ENCODE measurements around the gene TMEM223.

The TMEM223 gene

GRCh38 chr11:62791501-62792201 is at the start of gene TMEM223:
Gene TMEM223, minus strand, starts transcription at chr11:62792006. Its CDS starts 12 bp downstream, at chr11:62791994.
- DNase-seq (ENCODE audit: low read depth), result peak; percentile 84
- H3K4me3 ChIP-seq (ENCODE audit: low read depth, low read length), result peak within 1 kb of the TSS; percentile 92
- TF ChIP-seq, protein P1, sequence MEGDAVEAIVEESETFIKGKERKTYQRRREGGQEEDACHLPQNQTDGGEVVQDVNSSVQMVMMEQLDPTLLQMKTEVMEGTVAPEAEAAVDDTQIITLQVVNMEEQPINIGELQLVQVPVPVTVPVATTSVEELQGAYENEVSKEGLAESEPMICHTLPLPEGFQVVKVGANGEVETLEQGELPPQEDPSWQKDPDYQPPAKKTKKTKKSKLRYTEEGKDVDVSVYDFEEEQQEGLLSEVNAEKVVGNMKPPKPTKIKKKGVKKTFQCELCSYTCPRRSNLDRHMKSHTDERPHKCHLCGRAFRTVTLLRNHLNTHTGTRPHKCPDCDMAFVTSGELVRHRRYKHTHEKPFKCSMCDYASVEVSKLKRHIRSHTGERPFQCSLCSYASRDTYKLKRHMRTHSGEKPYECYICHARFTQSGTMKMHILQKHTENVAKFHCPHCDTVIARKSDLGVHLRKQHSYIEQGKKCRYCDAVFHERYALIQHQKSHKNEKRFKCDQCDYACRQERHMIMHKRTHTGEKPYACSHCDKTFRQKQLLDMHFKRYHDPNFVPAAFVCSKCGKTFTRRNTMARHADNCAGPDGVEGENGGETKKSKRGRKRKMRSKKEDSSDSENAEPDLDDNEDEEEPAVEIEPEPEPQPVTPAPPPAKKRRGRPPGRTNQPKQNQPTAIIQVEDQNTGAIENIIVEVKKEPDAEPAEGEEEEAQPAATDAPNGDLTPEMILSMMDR (conservative IDR thresholded peaks at IDR 0.05; ENCODE audit: low read depth, low read length), result no peak

GRCh38 chr11:62840721-62841360 is 49.0 kb upstream of the TMEM223 start:
- DNase-seq (ENCODE audit: low read depth), result peak; percentile 87
- peak overlapping the region; percentile 40 for H3K4me3 ChIP-seq (ENCODE audit: low read depth, low read length)

DNA sequence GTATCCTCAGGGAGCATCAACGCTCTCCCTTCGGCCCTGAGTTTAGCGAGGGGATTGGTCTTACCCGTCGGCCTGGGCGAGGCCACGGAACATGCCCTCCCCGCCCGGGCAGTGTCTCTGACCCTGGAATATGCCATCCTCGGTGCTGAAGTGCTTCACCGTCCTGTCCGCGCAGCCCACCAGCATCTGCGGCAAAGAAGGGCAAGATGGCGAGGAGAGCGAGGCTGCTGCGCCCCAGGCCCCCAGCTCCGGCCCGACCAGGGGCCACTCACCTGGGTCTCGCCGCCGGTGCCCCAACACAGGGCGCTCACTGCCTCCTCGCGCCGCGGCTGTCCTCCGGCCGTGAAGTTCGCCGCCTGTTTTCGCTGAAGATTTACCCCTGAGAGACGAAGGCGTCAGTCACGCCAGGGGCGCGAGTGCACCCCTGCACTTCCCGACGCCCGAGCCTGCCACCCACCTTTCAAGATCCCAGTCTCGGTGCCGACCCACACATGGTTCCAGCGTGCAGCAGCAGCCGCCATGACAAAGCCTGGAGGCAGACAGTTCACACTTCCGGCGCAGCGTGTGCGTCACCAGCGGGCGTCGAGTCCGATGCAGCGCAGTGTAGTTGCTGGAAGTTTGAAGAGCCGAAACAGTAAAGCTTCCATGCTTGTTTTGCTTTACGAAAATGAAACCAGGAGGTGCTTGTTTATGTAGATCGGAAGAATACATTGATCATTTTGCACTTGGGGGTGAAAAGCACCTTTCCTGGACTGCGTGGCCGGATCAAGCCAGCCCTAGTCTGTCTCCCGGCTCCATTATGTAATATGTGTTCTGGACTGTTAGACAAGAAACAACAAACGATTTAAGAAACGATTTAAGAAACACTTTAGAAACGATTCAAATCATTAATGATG is 47.5 kb upstream of the TMEM223 start, which contains the start of gene WDR74:
Gene WDR74 (minus strand): TSS at position 541 of the 896 bp plus-strand sequence. CDS start 20 bp downstream, at position 521.
- peak within 1 kb of the TSS; percentile 92 for H3K4me3 ChIP-seq (ENCODE audit: low read depth, low read length)
- DNase-seq (ENCODE audit: low read depth), result peak; percentile 95
- TF ChIP-seq, protein P1 (conservative IDR thresholded peaks at IDR 0.05; ENCODE audit: low read depth, low read length), result no peak

- no peak overlapping the region for H3K4me3 ChIP-seq (ENCODE audit: low read depth, low read length)
- TF ChIP-seq, protein P1 (conservative IDR thresholded peaks at IDR 0.05; ENCODE audit: low read depth, low read length), result no peak
- DNase-seq (ENCODE audit: low read depth), result no peak
Observed at GRCh38 chr11:62835336-62835735, 43.5 kb upstream of the TMEM223 start.

DNA sequence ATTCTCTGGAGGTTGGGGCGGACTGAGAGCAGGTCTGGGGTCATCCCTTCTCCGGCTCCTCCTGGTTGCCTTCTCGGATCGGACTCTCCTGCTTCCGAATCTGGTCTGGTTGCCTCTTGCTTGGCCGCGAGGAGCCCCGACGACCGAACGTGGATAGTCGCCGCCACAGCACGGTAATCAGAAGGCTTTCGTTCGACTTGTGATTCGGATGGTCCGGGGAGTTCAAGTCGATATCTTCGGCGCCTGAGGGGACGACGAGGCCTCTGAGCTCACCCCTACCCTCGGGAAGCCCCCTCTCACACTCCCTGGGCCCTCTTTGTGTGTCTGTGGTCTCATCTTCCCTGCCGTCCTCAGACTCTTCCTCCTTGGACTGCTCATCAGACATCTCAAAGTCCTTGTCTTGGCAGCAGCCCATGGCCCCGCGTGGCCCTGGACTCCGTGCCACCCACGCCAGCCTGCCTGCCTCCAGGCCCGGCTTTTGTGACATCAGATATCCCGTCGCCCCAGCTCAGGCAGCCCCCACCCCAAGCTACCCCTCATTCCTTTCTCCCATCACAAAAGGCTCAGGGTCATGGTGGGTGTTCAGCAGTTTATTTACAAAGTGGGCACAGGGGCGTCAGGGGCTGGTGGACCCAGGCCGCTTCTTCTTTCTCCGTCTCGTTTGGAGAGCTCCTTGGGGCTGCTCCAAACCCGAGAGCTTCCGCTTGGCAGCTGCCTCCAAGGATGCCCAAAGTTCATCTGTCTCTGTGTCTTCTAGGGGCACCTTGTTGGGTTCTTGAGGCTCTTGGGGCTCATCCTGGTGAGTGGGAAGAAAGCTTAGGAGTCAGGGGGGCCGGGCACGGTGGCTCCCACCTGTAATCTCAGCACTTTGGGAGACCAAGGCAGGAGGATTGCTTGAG is 40.8 kb upstream of the TMEM223 start, which contains the start of gene TEX54:
Gene TEX54 (minus strand): TSS at position 506 of the 899 bp plus-strand sequence.
- no peak for DNase-seq (ENCODE audit: low read depth)
- TF ChIP-seq, protein P1 (conservative IDR thresholded peaks at IDR 0.05; ENCODE audit: low read depth, low read length), result no peak

GRCh38 chr11:62831520-62832335 is 39.9 kb upstream of the TMEM223 start, which contains the start of gene STX5:
Gene STX5, minus strand, starts transcription at chr11:62832051. Its CDS starts 808 bp downstream, at chr11:62831243.
- H3K4me3 ChIP-seq (ENCODE audit: low read depth, low read length), result peak within 1 kb of the TSS; percentile 89
- peak; percentile 99 for DNase-seq (ENCODE audit: low read depth)
- TF ChIP-seq, protein P1 (conservative IDR thresholded peaks at IDR 0.05; ENCODE audit: low read depth, low read length), result no peak

More for the DNA sequence above, 40.8 kb upstream of the TMEM223 start, which contains the start of gene TEX54:
- peak within 1 kb of the TSS; percentile 89 for H3K4me3 ChIP-seq (ENCODE audit: low read depth, low read length)

Data from choroid plexus epithelial cell (primary cell).